OCI-LY3 (cell line): ENCODE measurements around the gene SYT1.

Source experiments
- EZH2phosphoT487 ChIP-seq: fragments of 200-600 bp; shearing (Covaris generic); IDR thresholded peaks from 2 replicates; pipeline ENCODE4 v1.6.1; 2018; ENCODE audit warnings: antibody characterized with exemption, mixed run types, low read depth
- TF ChIP-seq, protein P1 (sequence below): fragments of 200-600, 300-600 bp; sonication (generic); IDR thresholded peaks from 2 replicates; pipeline ENCODE4 v1.5.1; 2014; ENCODE audit warnings: antibody characterized with exemption, low read length, low read depth

DNA sequence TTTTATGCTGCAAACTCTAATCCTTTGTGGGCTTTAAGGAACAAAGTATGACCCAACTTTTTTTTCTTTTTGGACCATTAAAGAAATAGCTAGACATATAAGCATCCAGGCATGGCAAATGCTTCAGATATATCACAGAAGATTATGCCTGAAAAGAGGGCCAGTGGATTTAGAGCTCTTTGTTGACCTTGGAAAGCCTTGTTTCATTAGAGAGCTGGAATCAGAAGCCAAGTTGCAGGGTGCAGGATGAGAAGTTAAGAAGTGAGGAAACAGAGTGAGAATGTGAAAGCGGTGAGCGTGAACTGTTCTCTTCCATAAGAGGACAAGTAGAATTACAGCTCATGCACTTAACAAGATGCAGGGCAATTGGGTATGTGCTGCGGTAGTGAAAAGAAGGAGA is 373.7 kb downstream of the SYT1 start:
- TF ChIP-seq EZH2phosphoT487 = no peak
- TF ChIP-seq, protein P1, sequence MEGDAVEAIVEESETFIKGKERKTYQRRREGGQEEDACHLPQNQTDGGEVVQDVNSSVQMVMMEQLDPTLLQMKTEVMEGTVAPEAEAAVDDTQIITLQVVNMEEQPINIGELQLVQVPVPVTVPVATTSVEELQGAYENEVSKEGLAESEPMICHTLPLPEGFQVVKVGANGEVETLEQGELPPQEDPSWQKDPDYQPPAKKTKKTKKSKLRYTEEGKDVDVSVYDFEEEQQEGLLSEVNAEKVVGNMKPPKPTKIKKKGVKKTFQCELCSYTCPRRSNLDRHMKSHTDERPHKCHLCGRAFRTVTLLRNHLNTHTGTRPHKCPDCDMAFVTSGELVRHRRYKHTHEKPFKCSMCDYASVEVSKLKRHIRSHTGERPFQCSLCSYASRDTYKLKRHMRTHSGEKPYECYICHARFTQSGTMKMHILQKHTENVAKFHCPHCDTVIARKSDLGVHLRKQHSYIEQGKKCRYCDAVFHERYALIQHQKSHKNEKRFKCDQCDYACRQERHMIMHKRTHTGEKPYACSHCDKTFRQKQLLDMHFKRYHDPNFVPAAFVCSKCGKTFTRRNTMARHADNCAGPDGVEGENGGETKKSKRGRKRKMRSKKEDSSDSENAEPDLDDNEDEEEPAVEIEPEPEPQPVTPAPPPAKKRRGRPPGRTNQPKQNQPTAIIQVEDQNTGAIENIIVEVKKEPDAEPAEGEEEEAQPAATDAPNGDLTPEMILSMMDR = no peak
